WERI-Rb-1 (cell line): Measurements from ENCODE around the gene ATP4B.
A peak's percentile ranks its signal among the peaks of the same experiment; 100 is the strongest.

Source experiments
- DNase-seq: peaks from one replicate; pipeline ENCODE4 v3.0.0-alpha.2; 2020
- H3K27ac ChIP-seq: fragments of 250-450 bp; sonication (Bioruptor Pico); 2 replicates; pipeline ENCODE4 v1.5.1; 2020; ENCODE audit warnings: mild to moderate bottlenecking, moderate library complexity
- H3K27me3 ChIP-seq: fragments of 250-450 bp; sonication (Bioruptor Pico); 2 replicates; pipeline ENCODE4 v1.5.1; 2021; ENCODE audit warnings: mild to moderate bottlenecking, low read depth, moderate library complexity; ENCODE audit not compliant: insufficient read depth, severe bottlenecking
- H3K36me3 ChIP-seq: fragments of 250-450 bp; sonication (Bioruptor Pico); 2 replicates; pipeline ENCODE4 v1.5.1; 2020; ENCODE audit warnings: mild to moderate bottlenecking, moderate library complexity
- H3K4me3 ChIP-seq: 2 replicates; pipeline ENCODE4 v1.5.1; 2011; ENCODE audit warnings: low read depth, mild to moderate bottlenecking, control low read depth, low read length
- H3K9me3 ChIP-seq: fragments of 250-450 bp; sonication (Bioruptor Pico); 2 replicates; pipeline ENCODE4 v1.5.1; 2021; ENCODE audit warnings: mild to moderate bottlenecking, moderate library complexity; ENCODE audit not compliant: severe bottlenecking
- CTCF ChIP-seq: IDR thresholded peaks from 2 replicates; pipeline ENCODE4 v1.5.1; 2011; ENCODE audit warnings: low read depth, mild to moderate bottlenecking, control low read depth, inconsistent platforms, low read length

Gene ATP4B

GRCh38 chr13:113641426-113641825, 16.6 kb downstream of the ATP4B start:
- no peak for TF ChIP-seq CTCF
- H3K27ac ChIP-seq = no peak overlapping the region
- no peak for DNase-seq
- H3K9me3 ChIP-seq = peaks cover 11% of the 10 kb centered on the region
- peaks cover 66% of the 10 kb centered on the region for H3K36me3 ChIP-seq
- no peaks in the 10 kb centered on the region for H3K27me3 ChIP-seq
- no peak overlapping the region for H3K4me3 ChIP-seq

- peaks cover 78% of the 10 kb centered on the region for H3K36me3 ChIP-seq
- no peak overlapping the region for H3K27ac ChIP-seq
Observed at GRCh38 chr13:113639616-113640262, 18.3 kb downstream of the ATP4B start.

GRCh38 chr13:113638806-113639205, 19.2 kb downstream of the ATP4B start:
- no peak overlapping the region for H3K4me3 ChIP-seq
- H3K9me3 ChIP-seq = peaks cover 8% of the 10 kb centered on the region
- H3K36me3 ChIP-seq = peaks cover 88% of the 10 kb centered on the region
- TF ChIP-seq CTCF = no peak
- H3K27ac ChIP-seq = no peak overlapping the region
- no peak for DNase-seq
- H3K27me3 ChIP-seq = no peaks in the 10 kb centered on the region

More at GRCh38 chr13:113639616-113640262, 18.3 kb downstream of the ATP4B start:
- peak; percentile 8 for DNase-seq
- Histone ChIP-seq H3K4me3 (no peak overlapping the region), H3K9me3 (peaks cover 11% of the 10 kb centered on the region), H3K27me3 (no peaks in the 10 kb centered on the region)
- TF ChIP-seq CTCF = no peak

- Histone ChIP-seq H3K36me3 (peaks cover 93% of the 10 kb centered on the region), H3K27me3 (no peaks in the 10 kb centered on the region), H3K9me3 (peaks cover 8% of the 10 kb centered on the region), H3K27ac (no peak overlapping the region), H3K4me3 (no peak overlapping the region)
- peak; percentile 7 for DNase-seq
- TF ChIP-seq CTCF = no peak
Observed at GRCh38 chr13:113638173-113638746, 19.7 kb downstream of the ATP4B start.

- peak; percentile 7 for DNase-seq
- TF ChIP-seq CTCF = no peak
- Histone ChIP-seq H3K4me3 (no peak overlapping the region), H3K27ac (no peak overlapping the region), H3K36me3 (peaks cover 98% of the 10 kb centered on the region), H3K9me3 (peaks cover 8% of the 10 kb centered on the region), H3K27me3 (no peaks in the 10 kb centered on the region)
Observed at GRCh38 chr13:113637262-113638160, 20.5 kb downstream of the ATP4B start.
